Peyer's patch (tissue), 4 donors: ENCODE results near the gene KDM6A.
"Not testable (repeated sequence)": the region's sequence is repeated elsewhere in the genome, so short reads cannot be mapped to it uniquely, and the experiment has no call there.

ENCODE experiments used
- POLR2A ChIP-seq, 2 donors: fragments of 450-650 bp; IDR thresholded peaks; one replicate each; pipeline ENCODE4 v1.5.1; 2017; ENCODE audit warnings: antibody characterized with exemption in 2 of 2, mild to moderate bottlenecking in 2 of 2, moderate library complexity in 2 of 2
- TF ChIP-seq, protein P1 (sequence below), 6 experiments: fragments of 450-650 bp in 4 of 6; fragments of 200-600 bp in 2 of 6; sonication (generic) in 1 of 6; IDR thresholded peaks; one replicate each; pipeline ENCODE4 v1.5.1; 2017 to 2019; ENCODE audit warnings: antibody characterized with exemption in 6 of 6, mild to moderate bottlenecking in 3 of 6, moderate library complexity in 1 of 6

GRCh38 chrX:45059906-45060305 is 186.9 kb downstream of the KDM6A start:
- TF ChIP-seq, protein P1, sequence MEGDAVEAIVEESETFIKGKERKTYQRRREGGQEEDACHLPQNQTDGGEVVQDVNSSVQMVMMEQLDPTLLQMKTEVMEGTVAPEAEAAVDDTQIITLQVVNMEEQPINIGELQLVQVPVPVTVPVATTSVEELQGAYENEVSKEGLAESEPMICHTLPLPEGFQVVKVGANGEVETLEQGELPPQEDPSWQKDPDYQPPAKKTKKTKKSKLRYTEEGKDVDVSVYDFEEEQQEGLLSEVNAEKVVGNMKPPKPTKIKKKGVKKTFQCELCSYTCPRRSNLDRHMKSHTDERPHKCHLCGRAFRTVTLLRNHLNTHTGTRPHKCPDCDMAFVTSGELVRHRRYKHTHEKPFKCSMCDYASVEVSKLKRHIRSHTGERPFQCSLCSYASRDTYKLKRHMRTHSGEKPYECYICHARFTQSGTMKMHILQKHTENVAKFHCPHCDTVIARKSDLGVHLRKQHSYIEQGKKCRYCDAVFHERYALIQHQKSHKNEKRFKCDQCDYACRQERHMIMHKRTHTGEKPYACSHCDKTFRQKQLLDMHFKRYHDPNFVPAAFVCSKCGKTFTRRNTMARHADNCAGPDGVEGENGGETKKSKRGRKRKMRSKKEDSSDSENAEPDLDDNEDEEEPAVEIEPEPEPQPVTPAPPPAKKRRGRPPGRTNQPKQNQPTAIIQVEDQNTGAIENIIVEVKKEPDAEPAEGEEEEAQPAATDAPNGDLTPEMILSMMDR (IDR thresholded peaks at IDR 0.05): not testable (repeated sequence)
- not testable (repeated sequence) for TF ChIP-seq POLR2A (IDR thresholded peaks at IDR 0.05)
